Measurements from ENCODE around the gene CCDC200.
"Not testable (repeated sequence)": the region's sequence is repeated elsewhere in the genome, so short reads cannot be mapped to it uniquely, and the experiment has no call there.

The CCDC200 gene

GRCh38 chr17:43216369-43216761 is 12.1 kb downstream of the CCDC200 start:
- DNase-seq (ENCODE audit: low spot score), result no peak

GRCh38 chr17:43215341-43215740 is 13.1 kb downstream of the CCDC200 start:
- DNase-seq (ENCODE audit: low spot score), result no peak

GRCh38 chr17:43213545-43213944 is 14.9 kb downstream of the CCDC200 start:
- no peak for DNase-seq (ENCODE audit: low spot score)

- no peak for DNase-seq (ENCODE audit: low spot score)
These were observed 15.6 kb downstream of the CCDC200 start for GRCh38 chr17:43212641-43213490.

- no peak for DNase-seq (ENCODE audit: low spot score)
These were observed 16.7 kb downstream of the CCDC200 start, which contains the start of gene TMEM106A for GRCh38 chr17:43211480-43212402. Gene TMEM106A (plus strand): TSS chr17:43211875. CDS start chr17:43213042, 1,167 bp downstream.

- DNase-seq (ENCODE audit: low spot score), result no peak
These were observed 17.3 kb downstream of the CCDC200 start for GRCh38 chr17:43211123-43211479.

- DNase-seq (ENCODE audit: low spot score), result no peak
These were observed 17.8 kb downstream of the CCDC200 start for GRCh38 chr17:43210576-43210975.

DNA sequence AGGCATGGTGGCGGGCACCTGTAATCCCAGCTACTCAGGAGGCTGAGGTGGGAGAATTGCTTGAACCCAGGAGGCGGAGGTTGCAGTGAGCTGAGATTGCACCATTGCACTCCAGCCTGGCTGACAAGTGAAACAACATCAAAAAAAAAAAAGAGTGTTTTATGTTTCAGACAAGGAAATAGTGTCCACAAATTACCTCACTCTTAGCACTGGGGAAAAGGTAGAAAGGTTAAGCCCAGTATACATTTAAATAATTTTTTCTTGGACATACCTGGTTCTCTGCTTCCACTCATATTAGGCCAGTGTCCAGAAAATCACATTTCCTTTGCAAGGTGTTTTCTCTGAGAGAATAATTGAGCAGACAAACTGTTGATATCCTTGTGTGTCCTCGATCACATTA is 25.4 kb downstream of the CCDC200 start:
- DNase-seq (ENCODE audit: low spot score), result not testable (repeated sequence)

DNA sequence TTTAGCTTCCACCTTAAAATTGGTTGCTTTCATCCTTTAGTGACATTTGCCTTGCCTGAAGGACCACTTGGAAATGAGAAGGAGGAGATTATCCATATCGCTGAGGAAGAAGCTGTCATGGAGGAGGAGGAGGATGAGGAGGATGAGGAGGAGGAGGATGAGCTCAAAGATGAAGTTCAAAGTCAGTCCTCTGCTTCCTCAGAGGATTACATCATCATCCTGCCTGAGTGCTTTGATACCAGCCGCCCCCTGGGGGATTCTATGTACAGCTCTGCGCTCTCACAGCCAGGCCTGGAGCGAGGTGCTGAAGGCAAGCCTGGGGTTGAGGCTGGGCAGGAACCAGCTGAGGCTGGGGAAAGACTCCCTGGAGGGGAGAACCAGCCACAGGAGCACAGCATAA is 28.3 kb downstream of the CCDC200 start:
- DNase-seq (ENCODE audit: low spot score), result no peak

DNA sequence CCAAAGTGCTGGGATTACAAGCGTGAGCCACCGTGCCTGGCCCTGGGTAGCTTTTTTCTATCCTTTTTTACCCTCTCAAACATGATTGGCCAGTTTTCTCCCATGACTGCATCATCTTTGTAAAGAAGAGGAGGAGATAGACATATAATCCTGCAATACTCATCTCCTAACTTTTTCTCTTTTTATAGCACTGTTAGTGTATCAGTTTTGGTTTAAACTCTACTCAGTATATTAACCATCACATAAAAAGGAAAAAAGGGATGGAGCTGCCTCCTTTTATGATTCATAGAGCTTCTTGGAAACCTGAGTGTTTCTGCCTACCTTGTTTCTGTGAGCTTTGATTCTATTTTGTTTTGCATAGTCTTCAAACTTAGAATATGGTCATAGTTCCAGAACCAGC is 28.8 kb downstream of the CCDC200 start:
- DNase-seq (ENCODE audit: low spot score), result no peak

- no peak for DNase-seq (ENCODE audit: low spot score)
These were observed 35.2 kb downstream of the CCDC200 start for GRCh38 chr17:43193251-43193650.

DNA sequence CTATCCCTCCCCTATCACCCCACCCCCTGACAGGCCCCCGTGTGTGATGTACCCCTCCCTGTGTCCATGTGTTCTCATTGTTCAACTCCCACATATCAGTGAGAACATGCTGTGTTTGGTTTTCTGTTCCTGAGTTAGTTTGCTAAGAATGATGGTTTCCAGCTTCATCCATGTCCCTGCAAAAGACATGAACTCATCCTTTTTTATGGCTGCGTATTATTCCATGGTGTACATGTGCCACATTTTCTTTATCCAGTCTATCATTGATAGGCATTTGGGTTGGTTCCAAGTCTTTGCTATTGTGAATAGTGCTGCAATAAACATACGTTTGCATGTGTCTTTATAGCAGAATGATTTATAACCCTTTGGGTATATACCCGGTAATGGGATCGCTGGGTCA is 41.8 kb downstream of the CCDC200 start:
- DNase-seq (ENCODE audit: low spot score), result not testable (repeated sequence)

DNA sequence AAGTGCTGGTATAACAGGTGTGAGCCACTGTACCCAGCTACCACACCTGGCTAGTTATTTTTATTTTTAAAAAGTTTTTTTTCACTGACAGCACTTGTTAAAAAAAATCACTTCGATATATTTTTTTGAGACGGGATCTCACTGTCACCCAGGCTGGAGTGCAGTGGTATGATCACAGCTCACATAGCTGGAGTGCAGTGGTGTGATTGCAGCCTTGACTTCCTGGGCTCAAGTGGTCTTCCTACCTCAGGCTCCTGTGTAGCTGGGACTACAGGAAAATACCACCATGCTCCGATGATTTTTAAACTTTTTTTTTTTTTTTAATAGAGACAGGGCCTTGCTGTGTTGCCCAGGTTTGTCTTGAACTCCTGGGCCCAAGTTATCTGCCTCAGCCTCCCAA is 44.5 kb downstream of the CCDC200 start:
- DNase-seq (ENCODE audit: low spot score), result no peak

DNA sequence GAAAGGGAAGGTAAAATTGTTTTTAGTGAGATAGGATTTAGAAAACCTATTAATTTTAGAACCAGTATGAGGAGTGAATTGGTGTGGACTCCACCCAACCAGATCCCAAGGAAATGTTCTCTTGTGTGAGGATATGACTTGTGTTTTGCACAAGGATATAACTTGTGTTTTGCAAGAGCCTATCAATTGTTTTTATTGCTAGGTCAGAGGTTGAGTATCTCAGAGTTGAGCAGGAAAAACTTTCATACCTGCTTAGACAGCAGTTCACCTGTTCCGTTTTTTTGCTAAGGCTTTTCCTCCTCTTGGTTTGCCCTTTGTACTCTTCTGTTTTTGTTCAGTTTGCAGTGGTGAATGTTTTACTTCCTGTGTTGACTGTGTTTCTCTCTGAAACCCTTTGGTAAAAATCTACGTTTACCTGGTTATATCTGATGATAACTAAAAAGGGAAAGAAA is 52.3 kb downstream of the CCDC200 start:
- no peak for DNase-seq (ENCODE audit: low spot score)

- no peak for DNase-seq (ENCODE audit: low spot score)
These were observed 53.0 kb downstream of the CCDC200 start for GRCh38 chr17:43175213-43176118.

DNA sequence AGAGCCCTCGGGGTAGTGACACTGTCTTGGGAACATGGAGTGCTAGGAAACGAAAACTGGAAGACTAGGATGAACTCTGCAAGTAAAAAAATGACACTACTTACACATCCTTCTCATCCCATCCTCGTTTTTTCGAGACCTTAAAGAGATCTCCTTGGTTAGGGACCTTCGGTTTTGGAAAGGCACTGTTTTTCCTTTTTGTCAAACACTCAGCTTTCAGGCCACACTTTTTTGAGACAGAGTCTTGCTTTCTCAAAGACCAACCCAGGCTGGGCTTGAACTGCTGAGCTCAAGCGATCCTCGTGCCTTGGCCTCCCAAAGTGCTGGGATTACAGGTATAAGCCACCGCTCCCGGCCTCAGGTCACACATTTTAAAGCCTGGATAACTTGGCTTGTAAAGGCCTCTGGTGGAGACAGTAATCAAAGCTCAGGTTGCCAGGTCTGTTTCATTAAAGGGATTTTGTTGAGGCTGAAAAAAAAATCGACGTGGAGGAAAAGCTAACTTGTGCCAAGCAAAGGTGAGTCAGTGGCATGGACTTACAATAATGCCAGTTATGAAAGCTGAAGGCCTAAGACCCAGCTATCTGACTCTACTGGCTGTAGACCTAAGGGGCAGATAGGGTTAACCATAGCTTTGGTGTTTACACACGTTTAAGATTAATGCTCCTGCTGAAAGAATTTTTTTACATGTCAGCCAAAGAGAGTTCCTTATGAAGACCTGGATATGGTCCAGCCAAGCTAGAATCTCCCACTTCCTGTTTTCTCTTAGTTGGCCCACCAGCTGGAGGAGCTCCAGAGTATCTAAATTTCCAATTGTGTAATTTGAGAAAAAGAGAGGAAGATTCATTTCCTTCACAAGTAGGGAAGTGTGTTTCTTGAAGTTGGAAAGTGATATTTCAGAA is 56.6 kb downstream of the CCDC200 start:
- DNase-seq (ENCODE audit: low spot score), result no peak

All from HuH-7.5 (cell line).